Lower lobe of right lung (tissue), 2 donors: Measurements from ENCODE around the gene AGAP4. TPM values are rescaled to one million over a fixed set of nuclear protein-coding genes. Genes with fewer than 3 reads are reported as not detected.
"Not testable (repeated sequence)": the region's sequence is repeated elsewhere in the genome, so short reads cannot be mapped to it uniquely, and the experiment has no call there.

ENCODE experiments used
- ATAC-seq, 2 donors: fragments of 200-7000 bp; cut with Tn5 transposase; one replicate each; pipeline ENCODE4 v1.9.1; 2020 to 2022; ENCODE audit warnings: mild to moderate bottlenecking in 2 of 2, moderate library complexity in 2 of 2
- DNase-seq: peaks from one replicate; pipeline ENCODE4 v3.0.0-alpha.2; 2020
- H3K27ac ChIP-seq: fragments of 200-600 bp; one replicate; pipeline ENCODE4 v1.8.0; 2022
- H3K27me3 ChIP-seq: fragments of 200-600 bp; one replicate; pipeline ENCODE4 v1.8.0; 2022; ENCODE audit warnings: low read depth
- H3K36me3 ChIP-seq: fragments of 200-600 bp; one replicate; pipeline ENCODE4 v1.8.0; 2022; ENCODE audit warnings: mild to moderate bottlenecking
- H3K4me1 ChIP-seq: fragments of 200-600 bp; one replicate; pipeline ENCODE4 v1.8.0; 2022
- H3K4me3 ChIP-seq: fragments of 200-600 bp; one replicate; pipeline ENCODE4 v1.8.0; 2022; ENCODE audit warnings: mild to moderate bottlenecking
- H3K9me3 ChIP-seq: fragments of 200-600 bp; one replicate; pipeline ENCODE4 v1.8.0; 2022
- intact Hi-C: fragments of 100-400 bp; cut with DNase I; formaldehyde crosslinking; loops from one replicate; pipeline ENCODE4 v1.11.0; 2022
- total RNA-seq: library from RNA; stranded (reverse); fragmentation: NEBNext Ultra II Directional; extraction: Animal tissue kit (Norgen Biotek cat#: 25700); gene quantifications from one replicate; pipeline ENCODE4 v1.2.1, GENCODE V29; 2021
- TF ChIP-seq, protein P1 (sequence below): fragments of 200-600 bp; IDR thresholded peaks from one replicate; pipeline ENCODE4 v1.8.0; 2022; ENCODE audit warnings: antibody characterized with exemption, mild to moderate bottlenecking
- donor health status: DM: no; HTN: yes; CAD: no; lungs with severe emphysema.

Gene AGAP4
- total RNA-seq, 1 donor from 2014 or later, result 16.3 TPM

DNA sequence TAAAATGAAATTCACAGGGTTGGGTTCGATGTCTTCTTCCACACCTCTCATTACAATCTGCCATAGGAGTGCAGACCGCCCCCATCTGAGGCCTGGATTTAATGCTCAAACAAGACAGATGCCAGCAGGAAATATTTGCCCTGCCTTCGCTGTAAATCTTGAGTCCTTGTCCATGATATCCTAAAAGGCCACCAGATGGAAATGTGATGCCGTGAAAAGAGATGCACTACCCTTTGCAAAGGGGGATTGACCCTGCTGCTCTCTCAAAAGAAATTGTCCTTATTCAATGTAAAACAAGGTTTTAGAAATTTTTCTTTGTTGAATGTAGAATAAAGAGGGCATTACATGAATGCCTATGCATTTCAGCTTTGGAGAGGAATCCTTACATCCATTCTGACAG lies 37.5 kb downstream of the AGAP4 start:
- Histone ChIP-seq H3K9me3 (no peaks in the 10 kb centered on the region), H3K4me3 (no peak overlapping the region), H3K36me3 (no peaks in the 10 kb centered on the region), H3K4me1 (no peaks in the 10 kb centered on the region), H3K27ac (no peak overlapping the region), H3K27me3 (no peaks in the 10 kb centered on the region)
- DNase-seq (no peak), ATAC-seq (no peak)
- TF ChIP-seq, protein P1, sequence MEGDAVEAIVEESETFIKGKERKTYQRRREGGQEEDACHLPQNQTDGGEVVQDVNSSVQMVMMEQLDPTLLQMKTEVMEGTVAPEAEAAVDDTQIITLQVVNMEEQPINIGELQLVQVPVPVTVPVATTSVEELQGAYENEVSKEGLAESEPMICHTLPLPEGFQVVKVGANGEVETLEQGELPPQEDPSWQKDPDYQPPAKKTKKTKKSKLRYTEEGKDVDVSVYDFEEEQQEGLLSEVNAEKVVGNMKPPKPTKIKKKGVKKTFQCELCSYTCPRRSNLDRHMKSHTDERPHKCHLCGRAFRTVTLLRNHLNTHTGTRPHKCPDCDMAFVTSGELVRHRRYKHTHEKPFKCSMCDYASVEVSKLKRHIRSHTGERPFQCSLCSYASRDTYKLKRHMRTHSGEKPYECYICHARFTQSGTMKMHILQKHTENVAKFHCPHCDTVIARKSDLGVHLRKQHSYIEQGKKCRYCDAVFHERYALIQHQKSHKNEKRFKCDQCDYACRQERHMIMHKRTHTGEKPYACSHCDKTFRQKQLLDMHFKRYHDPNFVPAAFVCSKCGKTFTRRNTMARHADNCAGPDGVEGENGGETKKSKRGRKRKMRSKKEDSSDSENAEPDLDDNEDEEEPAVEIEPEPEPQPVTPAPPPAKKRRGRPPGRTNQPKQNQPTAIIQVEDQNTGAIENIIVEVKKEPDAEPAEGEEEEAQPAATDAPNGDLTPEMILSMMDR, result no peak
- intact Hi-C loops, result no loop called here

DNA sequence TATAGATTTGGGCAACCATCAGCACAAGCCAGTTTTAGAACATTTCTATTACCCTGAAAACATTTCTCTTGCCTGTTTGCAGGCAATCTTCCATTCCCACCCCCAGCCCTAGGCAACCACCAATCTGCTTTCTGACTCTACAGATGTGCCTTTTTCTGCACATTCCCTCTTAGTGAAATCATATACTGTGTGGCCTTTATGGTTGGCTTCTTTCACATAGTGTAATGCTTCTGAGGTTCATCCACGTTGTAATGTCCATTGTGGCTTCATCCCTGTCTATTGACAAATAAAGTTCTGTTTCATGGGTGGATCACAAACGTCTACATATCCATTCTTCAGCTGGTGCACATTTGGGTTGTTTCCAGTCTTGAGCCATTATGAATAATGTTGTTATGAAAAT lies 42.3 kb downstream of the AGAP4 start:
- not testable (repeated sequence) for ATAC-seq, H3K4me1 ChIP-seq

DNA sequence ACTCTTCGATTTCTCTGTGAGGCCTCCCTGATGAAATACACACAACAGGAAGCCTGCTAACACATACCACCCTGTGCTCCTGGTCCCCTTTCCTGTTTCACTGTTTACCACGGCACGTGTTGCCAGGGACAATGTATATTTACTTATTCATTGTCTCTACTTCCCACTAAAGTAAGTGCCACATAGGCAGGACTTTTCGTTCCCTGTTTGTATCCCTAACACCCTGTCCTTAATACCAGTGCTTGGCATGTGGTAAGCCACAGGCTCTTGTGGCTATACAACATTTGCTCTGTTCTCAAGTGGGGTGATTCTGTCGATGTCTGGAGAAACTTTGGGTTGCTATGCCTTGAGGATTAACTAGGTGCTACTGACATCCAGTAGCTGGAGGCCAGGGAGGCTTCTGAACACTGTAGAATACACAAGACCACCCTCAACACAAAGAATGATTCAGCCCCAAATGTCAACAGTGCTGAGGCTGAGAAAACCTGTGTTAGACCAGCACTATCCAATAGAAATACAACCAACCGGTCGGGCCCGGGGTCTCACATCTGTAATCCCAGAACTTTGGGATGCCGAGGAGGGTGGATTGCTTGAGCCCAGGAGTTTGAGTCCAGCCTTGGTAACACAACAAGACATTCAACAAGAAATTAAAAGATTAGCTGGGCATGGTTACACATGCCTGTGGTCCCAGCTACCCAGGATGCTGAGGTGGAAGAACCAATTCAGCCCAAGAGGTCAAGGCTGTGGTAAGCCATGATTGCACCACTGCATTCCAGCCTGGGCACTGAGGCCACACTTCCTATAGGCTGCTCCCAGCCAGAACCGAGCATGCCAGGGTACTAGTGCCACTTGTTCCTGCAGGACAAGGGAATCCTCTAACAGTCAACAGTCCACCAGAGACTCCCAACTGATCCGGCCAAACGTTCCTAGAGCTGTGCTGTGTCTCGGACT lies 44.0 kb downstream of the AGAP4 start:
- DNase-seq, H3K4me3 ChIP-seq, H3K36me3 ChIP-seq, H3K27ac ChIP-seq, H3K27me3 ChIP-seq, H3K9me3 ChIP-seq, intact Hi-C loops, H3K4me1 ChIP-seq: not testable (repeated sequence)
- peak; percentile 54 to 83 for ATAC-seq

More for the DNA sequence above, 42.3 kb downstream of the AGAP4 start:
- H3K36me3 ChIP-seq, intact Hi-C loops, H3K4me3 ChIP-seq, H3K27me3 ChIP-seq, DNase-seq, H3K27ac ChIP-seq, H3K9me3 ChIP-seq: not testable (repeated sequence)

DNA sequence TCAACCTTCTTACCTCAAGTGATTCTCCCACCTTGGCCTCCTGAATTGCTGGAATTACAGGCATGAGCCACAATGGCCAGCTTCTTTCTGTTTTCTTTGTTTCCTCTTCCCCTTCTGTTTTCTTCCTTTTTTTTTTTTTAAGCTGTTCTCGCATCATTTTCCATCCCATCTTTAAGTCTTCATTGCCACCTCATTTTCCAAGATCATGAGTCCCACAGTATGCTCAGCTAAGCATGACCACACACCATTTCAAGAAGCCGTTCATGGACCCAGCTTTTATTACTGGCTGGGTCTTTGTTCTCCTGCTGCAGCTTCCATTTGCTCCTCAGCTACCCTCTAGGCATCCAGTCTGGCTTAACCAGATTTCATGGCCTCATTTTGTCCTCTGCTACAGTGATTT lies 52.5 kb downstream of the AGAP4 start:
- H3K27me3 ChIP-seq, H3K9me3 ChIP-seq, H3K4me3 ChIP-seq, intact Hi-C loops, ATAC-seq, H3K4me1 ChIP-seq, DNase-seq, H3K27ac ChIP-seq: not testable (repeated sequence)
- peaks cover 24% of the 10 kb centered on the region for H3K36me3 ChIP-seq

DNA sequence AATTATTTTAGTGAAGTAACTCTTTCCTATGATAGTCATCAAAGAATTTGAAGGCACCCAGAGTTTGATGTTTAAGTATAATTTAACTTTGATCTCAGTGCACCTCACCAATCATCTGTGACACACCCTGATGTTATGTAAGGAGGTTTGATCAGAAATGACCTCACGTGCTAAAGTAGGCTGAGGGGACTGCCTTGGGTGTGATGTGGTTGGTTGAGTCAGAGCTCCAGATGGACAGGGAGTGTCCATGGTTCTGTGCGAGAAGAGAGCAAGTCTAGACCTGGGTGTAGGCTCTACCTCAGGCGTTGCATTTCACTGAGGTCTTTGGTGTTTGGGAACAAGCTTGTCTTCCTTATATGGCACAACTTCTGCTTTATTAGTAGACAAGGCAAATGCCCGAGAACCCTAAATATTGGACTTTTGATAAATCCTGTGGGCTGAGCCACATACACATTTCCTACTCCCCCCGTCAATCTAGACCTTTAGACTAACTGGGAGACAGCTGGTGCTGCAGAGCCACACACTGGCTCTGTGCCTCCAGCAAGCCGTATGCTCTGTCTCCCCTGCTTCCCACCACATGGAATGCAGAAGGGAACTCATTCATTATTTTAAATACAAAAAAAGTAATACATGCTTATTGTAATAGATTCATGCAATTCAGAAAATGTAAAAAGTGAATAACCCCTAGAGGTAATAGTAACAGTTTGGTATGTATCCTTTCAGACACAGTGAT lies 56.4 kb downstream of the AGAP4 start:
- H3K27ac ChIP-seq, DNase-seq, intact Hi-C loops, H3K4me1 ChIP-seq, H3K9me3 ChIP-seq, ATAC-seq, H3K4me3 ChIP-seq, H3K27me3 ChIP-seq: not testable (repeated sequence)
- H3K36me3 ChIP-seq, result peaks cover 53% of the 10 kb centered on the region

DNA sequence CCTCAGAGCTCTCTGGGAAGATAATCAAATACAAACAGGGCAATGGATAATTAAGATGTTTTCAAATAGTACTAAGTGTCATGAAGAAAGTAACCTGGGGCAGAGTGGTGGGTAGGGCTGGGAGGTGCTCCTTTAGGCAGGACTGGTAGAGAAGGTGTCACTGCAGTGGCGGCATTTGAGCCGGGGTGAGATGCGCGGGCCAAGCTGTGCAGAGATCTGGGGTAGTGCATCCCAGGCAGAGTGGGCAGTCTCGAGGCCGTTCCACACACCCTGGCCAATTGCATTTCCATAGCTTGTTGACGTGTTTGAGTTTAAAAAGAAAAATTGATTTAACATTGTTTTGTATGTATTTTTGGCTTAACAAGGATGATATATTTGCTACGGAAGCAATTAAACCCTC lies 57.3 kb downstream of the AGAP4 start:
- ATAC-seq, H3K9me3 ChIP-seq, DNase-seq, H3K27me3 ChIP-seq, intact Hi-C loops, H3K4me1 ChIP-seq, H3K27ac ChIP-seq, H3K4me3 ChIP-seq: not testable (repeated sequence)
- H3K36me3 ChIP-seq, result peaks cover 61% of the 10 kb centered on the region

DNA sequence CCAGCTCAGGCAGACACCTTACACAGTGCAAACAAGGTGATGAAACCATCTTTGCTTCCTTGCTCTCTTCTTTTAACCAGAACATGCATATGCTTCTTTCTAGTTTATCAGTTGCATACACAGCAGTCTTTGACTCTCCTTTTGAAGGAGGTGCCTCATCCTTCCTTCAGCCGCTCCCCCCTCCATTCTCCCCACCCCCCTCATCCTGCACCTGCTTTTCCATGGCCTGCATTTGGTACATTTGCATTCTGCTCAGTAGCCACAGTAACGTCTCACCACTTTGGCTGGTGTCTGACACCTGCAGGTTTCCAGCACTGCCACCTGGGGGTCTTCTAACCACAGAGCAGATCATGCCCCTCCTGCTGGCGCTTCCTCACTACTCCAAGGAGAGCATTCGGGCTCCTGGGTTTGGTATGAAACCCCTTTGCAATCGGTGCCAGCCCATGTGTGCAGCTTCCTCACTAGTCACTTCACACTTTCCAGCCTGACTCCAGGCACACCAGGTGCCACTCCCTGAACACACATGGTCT lies 60.0 kb downstream of the AGAP4 start:
- DNase-seq, H3K9me3 ChIP-seq, H3K4me1 ChIP-seq, ATAC-seq, H3K4me3 ChIP-seq, H3K27me3 ChIP-seq, H3K27ac ChIP-seq, intact Hi-C loops: not testable (repeated sequence)
- peaks cover 69% of the 10 kb centered on the region for H3K36me3 ChIP-seq

DNA sequence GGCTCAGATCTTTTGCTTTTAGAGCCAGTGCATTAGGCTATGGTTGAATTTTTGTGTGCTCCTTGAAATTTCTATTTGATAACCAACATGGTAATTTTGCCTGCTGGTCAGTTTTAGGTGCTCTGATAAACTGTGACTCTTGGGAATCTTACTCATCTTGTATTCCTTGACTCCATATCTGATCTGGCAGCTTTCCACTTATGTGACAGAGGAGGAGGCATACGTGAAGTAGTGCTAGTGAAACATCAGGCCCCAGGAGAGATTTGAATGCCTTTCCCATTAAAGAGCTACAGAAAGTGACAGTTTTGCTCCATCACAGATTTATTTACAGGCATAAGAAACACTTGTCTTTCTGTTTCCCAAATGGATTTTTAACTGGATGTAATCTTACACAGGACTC lies 61.1 kb downstream of the AGAP4 start:
- H3K27ac ChIP-seq, H3K4me3 ChIP-seq, H3K9me3 ChIP-seq, DNase-seq, H3K27me3 ChIP-seq, H3K4me1 ChIP-seq, intact Hi-C loops, ATAC-seq: not testable (repeated sequence)
- H3K36me3 ChIP-seq, result peaks cover 60% of the 10 kb centered on the region

Other genes with a start within 250 kb of the AGAP4 start
- gene ZFAND4, start 174.7 kb downstream of the AGAP4 start, total RNA-seq, result 15.7 TPM
- 61.5 TPM for gene WASHC2C, start 120.2 kb downstream of the AGAP4 start, total RNA-seq
- gene TIMM23, start 125.0 kb upstream of the AGAP4 start, total RNA-seq, result 34.2 TPM
- 194 TPM for gene NCOA4, start 183.1 kb upstream of the AGAP4 start, total RNA-seq
- 5.3 TPM for gene MSMB, start 198.8 kb upstream of the AGAP4 start, total RNA-seq